ENCODE data around the gene KRTAP10-1. TPM values are rescaled to one million over a fixed set of nuclear protein-coding genes. Genes with fewer than 3 reads are reported as not detected.

Gene KRTAP10-1
- total RNA-seq, 1 experiment from 2014 or later = not detected

GRCh38 chr21:44510508-44511218, 29.3 kb downstream of the KRTAP10-1 start:
- no peak overlapping the region for H3K9ac ChIP-seq (ENCODE audit: extremely low read depth, insufficient read length, low read length)
- no peak overlapping the region for H2BK20ac ChIP-seq (ENCODE audit: low read depth, low read length, poor library complexity, severe bottlenecking)
- no peak overlapping the region for H3K4ac ChIP-seq (ENCODE audit: low read depth, low read length)
- peak; percentile 85 for DNase-seq
- H2AFZ ChIP-seq (ENCODE audit: low read length) = no peak overlapping the region
- no peak overlapping the region for H2BK120ac ChIP-seq (ENCODE audit: low read depth, low read length, poor library complexity, severe bottlenecking)
- H3K18ac ChIP-seq (ENCODE audit: insufficient read length, low read depth, low read length) = no peak overlapping the region
- Mint-ChIP-seq H3K4me3 (no peak overlapping the region; a peak in 2 of 5 replicates), H3K27me3 (ENCODE audit: low read depth) (no peaks in the 10 kb centered on the region), H3K4me1 (peaks cover 0 to 5% of the 10 kb centered on the region in 2 experiments; a peak in 2 of 4 replicates), H3K36me3 (ENCODE audit: insufficient read depth in 1 of 3, low read depth in 3 of 3) (peaks cover 0 to 5% (median 3%) of the 10 kb centered on the region in 3 experiments; a peak in 4 of 7 replicates), H3K27ac (no peak overlapping the region), H3K9me3 (no peaks in the 10 kb centered on the region)
- H4K8ac ChIP-seq (replicated peaks; ENCODE audit: insufficient read length, low read depth, low read length) = no peak overlapping the region
- no peak overlapping the region for H3K27ac ChIP-seq (ENCODE audit: insufficient read length, low read depth, low read length)
- H4K5ac ChIP-seq (ENCODE audit: insufficient read length, low read depth, low read length) = no peak overlapping the region
- H4K91ac ChIP-seq (ENCODE audit: insufficient read length, low read depth, low read length) = no peak overlapping the region
- H2BK12ac ChIP-seq (ENCODE audit: insufficient read length, low read depth, low read length) = no peak overlapping the region
- no peaks in the 10 kb centered on the region for H3K23me2 ChIP-seq (ENCODE audit: insufficient read length, low read depth, low read length, poor library complexity, severe bottlenecking)
- no peak overlapping the region for H3K23ac ChIP-seq (ENCODE audit: insufficient read length, low read depth, low read length)
- H3T11ph ChIP-seq (ENCODE audit: low read length) = no peak overlapping the region
- peaks cover 4% of the 10 kb centered on the region for H4K20me1 ChIP-seq (ENCODE audit: control insufficient read depth, insufficient read depth, insufficient read length)
- TF ChIP-seq CTCF (conservative IDR thresholded peaks at IDR 0.05) = peak; percentile 98
- H3K9me3 ChIP-seq (ENCODE audit: control insufficient read depth, low read depth, low read length) = no peaks in the 10 kb centered on the region
- H3K4me1 ChIP-seq (ENCODE audit: insufficient read depth, low read length) = no peaks in the 10 kb centered on the region
- H3K79me1 ChIP-seq (ENCODE audit: insufficient read depth, low read depth, low read length, poor library complexity, severe bottlenecking) = no peaks in the 10 kb centered on the region
- no peak overlapping the region for H2AK5ac ChIP-seq (ENCODE audit: insufficient read length, low read length)
- no peak overlapping the region for H2BK5ac ChIP-seq (ENCODE audit: insufficient read length, low read length)
- WGBS (ENCODE audit: extremely low coverage, insufficient read length, low lambda C conversion rate) = no CpG with 5 or more reads among the region's 36 CpGs
- H3K4me2 ChIP-seq (ENCODE audit: insufficient read depth, insufficient read length, low read length) = no peak overlapping the region
- H2BK15ac ChIP-seq (ENCODE audit: low read depth, low read length) = no peak overlapping the region
- no peaks in the 10 kb centered on the region for H3K79me2 ChIP-seq (ENCODE audit: insufficient read depth, low read length)
- no peaks in the 10 kb centered on the region for H3K27me3 ChIP-seq (ENCODE audit: insufficient read depth, low read length)
- no peak overlapping the region for H3K14ac ChIP-seq (ENCODE audit: insufficient read depth, low read length)
- no peak overlapping the region for H3K56ac ChIP-seq (ENCODE audit: insufficient read length, low read depth, low read length)
